IMR-90 (cell line): ENCODE data around the gene PLEKHG5. TPM values are rescaled to one million over a fixed set of nuclear protein-coding genes. Genes with fewer than 3 reads are reported as not detected.
A peak's percentile ranks its signal among the peaks of the same experiment; 100 is the strongest.

Source experiments
- ATAC-seq: fragments of 200-7000 bp; cut with Tn5 transposase; 2 replicates; pipeline ENCODE4 v1.9.1; 2020; ENCODE audit warnings: low read depth, mild to moderate bottlenecking, moderate library complexity
- BruUV-seq: library from RNA; stranded (reverse); fragments of 400-500 nt; replicated peaks from 2 replicates; lab custom pipeline; 2021; lab: Mats Ljungman, UMichigan
- CTCF ChIA-PET: fragments of 300-600 bp; formaldehyde crosslinking; extraction: SDS; loops from one replicate; lab custom pipeline; 2021; ENCODE audit warnings: antibody characterized with exemption; lab: Yijun Ruan, JAX
- POLR2A ChIA-PET: fragments of 300-600 bp; sonication (Branson Sonifier 250); formaldehyde crosslinking; loops from one replicate; lab custom pipeline; 2022; ENCODE audit warnings: antibody characterized with exemption; ENCODE audit not compliant: unreplicated experiment; lab: Charles Lee
- DNase-seq: peaks from one replicate; pipeline ENCODE4 v3.0.0; 2013
- H2AFZ ChIP-seq: replicated peaks from 2 replicates; pipeline ENCODE3; 2013; ENCODE audit warnings: low read length, mild to moderate bottlenecking; ENCODE audit not compliant: poor library complexity
- H2AK5ac ChIP-seq: 2 replicates; pipeline ENCODE4 v1.6.1; 2013; ENCODE audit warnings: low read depth, low read length, inconsistent platforms
- H2AK9ac ChIP-seq: replicated peaks from 2 replicates; pipeline ENCODE3; 2013; ENCODE audit warnings: mild to moderate bottlenecking, low read depth, low read length, moderate library complexity; ENCODE audit not compliant: poor library complexity
- H2BK120ac ChIP-seq: 2 replicates; pipeline ENCODE4 v1.6.1; 2013; ENCODE audit warnings: low read depth, low read length, inconsistent platforms
- H2BK15ac ChIP-seq: 3 replicates; pipeline ENCODE4 v1.6.1; 2013; ENCODE audit warnings: low read depth, low read length, inconsistent platforms
- H2BK20ac ChIP-seq: 2 replicates; pipeline ENCODE4 v1.6.1; 2013; ENCODE audit warnings: low read depth, mild to moderate bottlenecking, inconsistent platforms, low read length, moderate library complexity
- H2BK5ac ChIP-seq: 2 replicates; pipeline ENCODE4 v1.6.1; 2013; ENCODE audit warnings: mild to moderate bottlenecking, low read depth, low read length, inconsistent platforms; ENCODE audit not compliant: poor library complexity, severe bottlenecking
- H3K14ac ChIP-seq: replicated peaks from 2 replicates; pipeline ENCODE4 v1.6.1; 2013; ENCODE audit warnings: low read depth, low read length, inconsistent platforms
- H3K18ac ChIP-seq: 2 replicates; pipeline ENCODE4 v1.6.1; 2013; ENCODE audit warnings: low read depth, low read length, control low read depth
- H3K23ac ChIP-seq: 2 replicates; pipeline ENCODE4 v1.6.1; 2013; ENCODE audit warnings: low read depth, low read length, inconsistent platforms
- H3K27ac ChIP-seq: 2 replicates; pipeline ENCODE4 v1.5.1; 2013; ENCODE audit warnings: mild to moderate bottlenecking, control low read depth, low read length; ENCODE audit not compliant: insufficient read depth
- H3K27me3 ChIP-seq: 2 replicates; pipeline ENCODE4 v1.6.1; 2013; ENCODE audit warnings: low read length; ENCODE audit not compliant: control insufficient read depth, insufficient read depth
- H3K36me3 ChIP-seq: 2 replicates; pipeline ENCODE4 v1.6.1; 2013; ENCODE audit warnings: low read length, mixed read lengths; ENCODE audit not compliant: control insufficient read depth, insufficient read depth
- H3K4ac ChIP-seq: 2 replicates; pipeline ENCODE4 v1.6.1; 2013; ENCODE audit warnings: low read depth, low read length, inconsistent platforms
- H3K4me1 ChIP-seq: 2 replicates; pipeline ENCODE4 v1.6.1; 2013; ENCODE audit warnings: low read length, mixed read lengths; ENCODE audit not compliant: control insufficient read depth, insufficient read depth
- H3K4me2 ChIP-seq: 2 replicates; pipeline ENCODE4 v1.6.1; 2013; ENCODE audit warnings: low read depth, mild to moderate bottlenecking, control low read depth, low read length, moderate library complexity
- H3K4me3 ChIP-seq: 2 replicates; pipeline ENCODE4 v1.5.1; 2013; ENCODE audit warnings: low read depth, mild to moderate bottlenecking, control low read depth, low read length, moderate library complexity; ENCODE audit not compliant: insufficient read depth
- H3K56ac ChIP-seq: 2 replicates; pipeline ENCODE4 v1.6.1; 2013; ENCODE audit warnings: low read length, inconsistent platforms; ENCODE audit not compliant: insufficient read depth; ENCODE audit errors: extremely low read depth
- H3K79me1 ChIP-seq, 2 experiments: 2 replicates each; pipeline ENCODE4 v1.6.1; 2013; ENCODE audit warnings: low read length in 2 of 2, inconsistent platforms in 1 of 2, low read depth in 1 of 2
- H3K9ac ChIP-seq: 2 replicates; pipeline ENCODE4 v1.6.1; 2013; ENCODE audit warnings: low read depth, low read length, control low read depth
- H3K9me1 ChIP-seq: 2 replicates; pipeline ENCODE4 v1.6.1; 2013; ENCODE audit warnings: low read length, inconsistent platforms; ENCODE audit not compliant: insufficient read depth
- H3K9me3 ChIP-seq: 2 replicates; pipeline ENCODE4 v1.6.1; 2013; ENCODE audit warnings: low read length; ENCODE audit not compliant: control insufficient read depth, insufficient read depth
- H4K20me1 ChIP-seq: 2 replicates; pipeline ENCODE4 v1.6.1; 2013; ENCODE audit warnings: low read length, inconsistent platforms; ENCODE audit not compliant: insufficient read depth
- H4K5ac ChIP-seq: 2 replicates; pipeline ENCODE4 v1.6.1; 2013; ENCODE audit warnings: mild to moderate bottlenecking, low read depth, low read length, control low read depth
- H4K8ac ChIP-seq, 2 experiments: 2 replicates each; pipeline ENCODE4 v1.6.1; 2013; ENCODE audit warnings: low read depth in 2 of 2, low read length in 2 of 2, control low read depth in 1 of 2, inconsistent platforms in 1 of 2
- H4K91ac ChIP-seq: 2 replicates; pipeline ENCODE4 v1.6.1; 2013; ENCODE audit warnings: low read depth, low read length, inconsistent platforms; ENCODE audit not compliant: insufficient read depth
- CTCF ChIP-seq: conservative IDR thresholded peaks from 2 replicates; pipeline ENCODE4 v1.5.1; 2012; ENCODE audit warnings: mild to moderate bottlenecking, low read depth, low read length, improper control_type of control experiment
- FOS ChIP-seq: fragments of 150-350 bp; IDR thresholded peaks from 2 replicates; pipeline ENCODE4 v1.6.1; 2016; ENCODE audit warnings: low read depth, low read length
- MXI1 ChIP-seq: IDR thresholded peaks from 2 replicates; pipeline ENCODE4 v1.6.1; 2012; ENCODE audit warnings: low read depth, mild to moderate bottlenecking, low read length, moderate library complexity, borderline replicate concordance
- NFE2L2 ChIP-seq: fragments of 150-350 bp; IDR thresholded peaks from 2 replicates; pipeline ENCODE4 v1.6.1; 2016; ENCODE audit warnings: low read depth, mild to moderate bottlenecking, low read length
- RCOR1 ChIP-seq: IDR thresholded peaks from 2 replicates; pipeline ENCODE4 v1.6.1; 2012; ENCODE audit warnings: mild to moderate bottlenecking, low read length, improper control_type of control experiment; ENCODE audit not compliant: insufficient replicate concordance
- WGBS, 2 experiments: methylation state at CpG; one replicate each; pipeline versions ENCODE4 v1.1.5 to v1.1.7; 2013; ENCODE audit warnings: missing lambda C conversion rate in 2 of 2; ENCODE audit not compliant: insufficient read length in 1 of 2; ENCODE audit errors: extremely low coverage in 2 of 2; 5-methylcytosine and 5-hydroxymethylcytosine counted together
- dilution Hi-C: fragments of 300-500 bp; cut with HindIII; formaldehyde crosslinking; loops from one replicate; pipeline ENCODE4 v1.14.3; 2018; ENCODE audit warnings: low sequenced_read_pairs; ENCODE audit not compliant: unreplicated experiment
- in situ Hi-C: fragments of 300-500 bp; cut with MboI; formaldehyde crosslinking; loops from 3 replicates; pipeline ENCODE4 v1.14.3; 2019; ENCODE audit warnings: low sequenced_read_pairs, inconsistent platforms, mixed read lengths
- intact Hi-C: fragments of 100-400 bp; cut with micrococcal nuclease; formaldehyde crosslinking; loops from 2 replicates; pipeline ENCODE4 v1.10.0; 2022
- polyA plus RNA-seq, 3 experiments: library from polyadenylated mRNA; depleted of rRNA; stranded (reverse); fragments of >200 nt; gene quantifications; 2 replicates each; pipeline ENCODE4 v1.2.3, GENCODE V29; 2012; ENCODE audit warnings: low replicate concordance in 1 of 3
- total RNA-seq: library from RNA; depleted of rRNA; stranded (reverse); fragments of >200 nt; gene quantifications from 2 replicates; pipeline ENCODE4 v1.2.3, GENCODE V29; 2012

Gene PLEKHG5
- total and polyA plus RNA-seq, 2 of the 4 experiments (the other 2 are of a cell fraction), result 4.8 to 11.6 TPM

- Histone ChIP-seq H2AFZ (peak overlapping the region; percentile 33), H4K20me1 (peaks cover 1% of the 10 kb centered on the region), H2BK120ac (no peak overlapping the region), H3K14ac (no peak overlapping the region), H3K9me1 (no peaks in the 10 kb centered on the region), H3K9ac (no peak overlapping the region), H3K4me2 (no peak overlapping the region), H2BK15ac (no peak overlapping the region), H2AK5ac (no peak overlapping the region), H2BK20ac (no peak overlapping the region), H2AK9ac (no peak overlapping the region), H3K4me1 (no peaks in the 10 kb centered on the region), H2BK5ac (no peak overlapping the region), H3K4me3 (no peak overlapping the region), H3K27ac (no peak overlapping the region), H4K91ac (no peak overlapping the region), H4K8ac (no peak overlapping the region), H3K27me3 (no peaks in the 10 kb centered on the region), H3K4ac (no peak overlapping the region), H4K5ac (no peak overlapping the region), H3K79me1 (no peaks in the 10 kb centered on the region), H3K56ac (no peak overlapping the region), H3K36me3 (peaks cover 49% of the 10 kb centered on the region), H3K18ac (no peak overlapping the region), H3K23ac (no peak overlapping the region), H3K9me3 (no peaks in the 10 kb centered on the region)
- WGBS, 2 experiments, result 87% methylated on average over 37 of the region's 67 CpGs; no CpG with 5 or more reads in 1 of the 2 experiments
- CTCF ChIA-PET, result no interaction called here
- in situ Hi-C loops (no loop called here), dilution Hi-C loops (no loop called here), intact Hi-C loops (no loop called here)
- BruUV-seq, result no TSS peak
- POLR2A ChIA-PET, result no interaction called here
- TF ChIP-seq MXI1 (no peak), FOS (no peak), RCOR1 (no peak), CTCF (no peak), NFE2L2 (no peak)
- DNase-seq, result no peak
- no peak for ATAC-seq
Observed at GRCh38 chr1:6470132-6471085, 21.1 kb downstream of the PLEKHG5 start.
